Measurements from ENCODE around the gene ZBTB38. TPM values are rescaled to one million over a fixed set of nuclear protein-coding genes. Genes with fewer than 3 reads are reported as not detected.
A peak's percentile ranks its signal among the peaks of the same experiment; 100 is the strongest.

The ZBTB38 gene, protein sequence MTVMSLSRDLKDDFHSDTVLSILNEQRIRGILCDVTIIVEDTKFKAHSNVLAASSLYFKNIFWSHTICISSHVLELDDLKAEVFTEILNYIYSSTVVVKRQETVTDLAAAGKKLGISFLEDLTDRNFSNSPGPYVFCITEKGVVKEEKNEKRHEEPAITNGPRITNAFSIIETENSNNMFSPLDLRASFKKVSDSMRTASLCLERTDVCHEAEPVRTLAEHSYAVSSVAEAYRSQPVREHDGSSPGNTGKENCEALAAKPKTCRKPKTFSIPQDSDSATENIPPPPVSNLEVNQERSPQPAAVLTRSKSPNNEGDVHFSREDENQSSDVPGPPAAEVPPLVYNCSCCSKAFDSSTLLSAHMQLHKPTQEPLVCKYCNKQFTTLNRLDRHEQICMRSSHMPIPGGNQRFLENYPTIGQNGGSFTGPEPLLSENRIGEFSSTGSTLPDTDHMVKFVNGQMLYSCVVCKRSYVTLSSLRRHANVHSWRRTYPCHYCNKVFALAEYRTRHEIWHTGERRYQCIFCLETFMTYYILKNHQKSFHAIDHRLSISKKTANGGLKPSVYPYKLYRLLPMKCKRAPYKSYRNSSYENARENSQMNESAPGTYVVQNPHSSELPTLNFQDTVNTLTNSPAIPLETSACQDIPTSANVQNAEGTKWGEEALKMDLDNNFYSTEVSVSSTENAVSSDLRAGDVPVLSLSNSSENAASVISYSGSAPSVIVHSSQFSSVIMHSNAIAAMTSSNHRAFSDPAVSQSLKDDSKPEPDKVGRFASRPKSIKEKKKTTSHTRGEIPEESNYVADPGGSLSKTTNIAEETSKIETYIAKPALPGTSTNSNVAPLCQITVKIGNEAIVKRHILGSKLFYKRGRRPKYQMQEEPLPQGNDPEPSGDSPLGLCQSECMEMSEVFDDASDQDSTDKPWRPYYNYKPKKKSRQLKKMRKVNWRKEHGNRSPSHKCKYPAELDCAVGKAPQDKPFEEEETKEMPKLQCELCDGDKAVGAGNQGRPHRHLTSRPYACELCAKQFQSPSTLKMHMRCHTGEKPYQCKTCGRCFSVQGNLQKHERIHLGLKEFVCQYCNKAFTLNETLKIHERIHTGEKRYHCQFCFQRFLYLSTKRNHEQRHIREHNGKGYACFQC (N-terminal part only)
- 100 to 1,000 TPM in 3 of 4 donors, 10 to 100 TPM in 1; 70.1 to 133 (median 108) TPM for total RNA-seq

DNA sequence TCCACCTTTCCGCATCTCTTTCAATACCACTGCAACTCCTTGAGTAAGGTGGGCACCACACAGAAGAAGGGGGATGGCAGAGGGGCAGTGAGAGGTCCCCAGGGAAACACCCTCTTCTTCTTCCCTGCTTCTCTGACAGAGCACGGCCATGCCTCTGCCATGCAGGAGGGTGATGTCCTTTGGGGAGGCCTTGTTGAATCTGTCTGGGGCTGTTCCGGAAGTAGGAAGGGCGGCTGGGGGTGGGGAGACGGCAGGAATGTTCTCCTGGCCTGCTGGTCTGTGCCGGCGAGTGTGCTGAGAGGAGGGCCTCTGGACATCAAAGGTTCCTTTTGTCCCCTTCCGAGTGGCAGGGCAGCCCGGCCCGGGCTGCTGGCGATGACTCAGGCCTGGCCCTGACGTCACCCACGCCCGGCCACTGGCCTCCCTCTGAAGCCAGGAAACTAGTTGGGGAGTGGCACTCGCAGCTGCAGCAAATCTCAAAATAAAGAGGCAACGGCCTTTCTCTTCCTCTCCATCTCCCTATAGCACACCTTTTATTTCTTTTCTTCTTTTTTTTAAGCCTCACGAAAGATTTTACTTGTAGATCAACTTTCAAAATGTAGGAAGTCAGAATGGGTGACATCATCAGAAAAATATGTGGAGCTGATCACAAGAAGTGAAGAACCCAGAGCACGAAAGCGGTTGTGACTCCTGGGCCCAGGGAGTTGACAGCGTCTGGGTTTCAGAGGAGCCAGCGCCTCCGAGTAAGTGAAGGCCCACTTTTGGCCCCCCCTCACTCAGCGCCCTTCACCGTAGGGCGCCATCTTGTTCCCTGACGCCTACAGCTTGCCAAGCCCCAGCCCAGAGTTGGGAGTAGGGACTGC lies at the start of gene ZBTB38:
ZBTB38 (plus strand) TSS at position 443 of the 863 bp plus-strand sequence. CDS start 73,885 bp downstream, outside the sequence.
- TF ChIP-seq, protein P1, sequence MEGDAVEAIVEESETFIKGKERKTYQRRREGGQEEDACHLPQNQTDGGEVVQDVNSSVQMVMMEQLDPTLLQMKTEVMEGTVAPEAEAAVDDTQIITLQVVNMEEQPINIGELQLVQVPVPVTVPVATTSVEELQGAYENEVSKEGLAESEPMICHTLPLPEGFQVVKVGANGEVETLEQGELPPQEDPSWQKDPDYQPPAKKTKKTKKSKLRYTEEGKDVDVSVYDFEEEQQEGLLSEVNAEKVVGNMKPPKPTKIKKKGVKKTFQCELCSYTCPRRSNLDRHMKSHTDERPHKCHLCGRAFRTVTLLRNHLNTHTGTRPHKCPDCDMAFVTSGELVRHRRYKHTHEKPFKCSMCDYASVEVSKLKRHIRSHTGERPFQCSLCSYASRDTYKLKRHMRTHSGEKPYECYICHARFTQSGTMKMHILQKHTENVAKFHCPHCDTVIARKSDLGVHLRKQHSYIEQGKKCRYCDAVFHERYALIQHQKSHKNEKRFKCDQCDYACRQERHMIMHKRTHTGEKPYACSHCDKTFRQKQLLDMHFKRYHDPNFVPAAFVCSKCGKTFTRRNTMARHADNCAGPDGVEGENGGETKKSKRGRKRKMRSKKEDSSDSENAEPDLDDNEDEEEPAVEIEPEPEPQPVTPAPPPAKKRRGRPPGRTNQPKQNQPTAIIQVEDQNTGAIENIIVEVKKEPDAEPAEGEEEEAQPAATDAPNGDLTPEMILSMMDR (IDR thresholded peaks at IDR 0.05): no peak
- DNase-seq (ENCODE audit: low spot score) (peak; percentile 31), ATAC-seq (ENCODE audit: low FRiP score) (peak; percentile 73)

DNA sequence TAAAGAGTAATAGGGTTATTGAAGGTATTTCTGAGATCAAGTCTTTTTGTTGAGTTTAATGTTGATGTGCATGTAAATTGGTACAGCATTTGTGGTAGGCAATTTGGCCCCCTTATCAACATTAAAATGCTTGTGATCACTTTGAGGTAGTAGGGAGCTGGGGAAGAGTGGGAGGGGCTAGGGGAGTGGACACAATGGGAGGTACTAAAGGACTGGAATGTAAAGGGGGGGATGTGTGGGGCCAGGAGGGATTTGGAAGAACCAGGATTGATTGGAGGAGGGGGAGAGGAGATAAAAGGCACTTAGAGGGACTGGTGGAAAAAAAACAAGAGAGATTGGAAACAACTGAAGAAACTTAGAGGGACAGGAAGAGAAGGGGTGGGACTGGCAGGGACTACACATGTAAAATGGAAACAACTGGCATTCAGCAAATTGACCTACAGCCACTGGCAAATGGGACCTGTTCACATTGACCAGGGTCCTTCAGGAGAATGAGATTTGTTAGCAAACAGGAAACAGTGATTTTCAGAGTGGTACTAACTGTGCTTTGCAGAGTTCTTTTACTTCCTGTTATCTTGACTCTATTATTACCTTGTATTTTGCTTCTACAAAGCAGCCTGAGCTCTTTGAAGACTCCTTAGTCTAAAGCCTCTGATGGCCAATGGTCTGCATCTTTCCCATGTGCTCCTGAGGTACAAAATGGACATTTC lies 47.8 kb upstream of the ZBTB38 start:
- DNase-seq (ENCODE audit: low spot score): no peak
- TF ChIP-seq, protein P1 (IDR thresholded peaks at IDR 0.05): no peak
- ATAC-seq (ENCODE audit: low FRiP score): no peak

DNA sequence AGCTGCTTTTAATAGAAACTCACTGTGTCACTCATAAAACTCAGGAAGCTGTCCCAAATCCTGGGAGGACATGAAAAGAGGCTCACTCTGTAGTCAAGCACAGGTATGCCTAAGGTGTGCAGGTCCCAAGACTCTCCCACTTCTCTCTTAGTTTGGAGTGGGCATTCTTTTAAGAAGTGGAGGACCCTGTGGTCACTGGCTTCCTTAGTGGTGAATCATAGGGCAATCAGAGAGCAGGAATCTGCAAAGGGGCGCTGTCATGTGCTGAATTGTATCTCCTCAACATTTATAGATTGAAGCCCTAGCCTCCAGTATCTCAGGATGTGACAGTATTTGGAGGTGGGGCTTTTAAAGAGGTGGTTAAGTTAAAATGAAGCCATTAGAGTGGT lies 47.2 kb upstream of the ZBTB38 start:
- TF ChIP-seq, protein P1 (IDR thresholded peaks at IDR 0.05): no peak
- ATAC-seq (ENCODE audit: low FRiP score) (no peak), DNase-seq (ENCODE audit: low spot score) (no peak)

DNA sequence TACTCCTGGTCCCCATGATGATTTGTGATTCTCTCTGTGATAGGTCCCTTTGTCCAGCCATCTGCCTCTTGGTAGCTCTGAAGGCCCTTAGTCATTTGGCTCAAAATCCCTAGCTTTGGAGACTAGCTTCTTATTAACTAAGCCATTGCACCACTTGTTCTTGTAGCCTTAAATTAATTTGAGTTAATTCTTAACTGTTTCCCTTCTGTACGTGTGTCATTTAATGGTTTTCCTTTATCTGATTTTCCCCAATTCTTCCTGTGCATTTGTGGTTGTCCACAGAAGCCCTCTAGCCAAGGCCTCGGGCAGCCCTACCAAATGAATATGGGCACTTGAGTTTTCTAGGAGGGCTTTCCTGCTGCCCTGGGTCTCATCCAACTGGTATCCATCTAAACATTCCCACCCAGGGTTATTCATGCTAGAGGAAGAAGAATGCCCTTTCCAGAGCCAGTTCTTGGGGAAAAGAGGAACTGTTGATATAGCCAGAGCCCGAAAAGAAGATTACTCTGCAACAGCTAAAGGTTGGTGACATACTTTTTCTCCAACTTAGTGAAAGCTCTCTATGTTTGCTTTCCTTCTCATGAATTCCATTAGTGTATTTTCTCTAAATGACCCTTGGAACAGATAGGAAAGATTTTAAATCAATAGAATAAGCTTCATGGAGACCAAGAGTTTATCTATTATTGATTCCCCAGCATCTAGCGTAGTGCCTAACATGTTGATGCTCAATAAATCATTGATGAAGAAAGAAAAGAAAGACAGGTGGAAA lies 44.2 kb upstream of the ZBTB38 start:
- TF ChIP-seq, protein P1 (IDR thresholded peaks at IDR 0.05): no peak
- DNase-seq (ENCODE audit: low spot score): no peak
- no peak for ATAC-seq (ENCODE audit: low FRiP score)

DNA sequence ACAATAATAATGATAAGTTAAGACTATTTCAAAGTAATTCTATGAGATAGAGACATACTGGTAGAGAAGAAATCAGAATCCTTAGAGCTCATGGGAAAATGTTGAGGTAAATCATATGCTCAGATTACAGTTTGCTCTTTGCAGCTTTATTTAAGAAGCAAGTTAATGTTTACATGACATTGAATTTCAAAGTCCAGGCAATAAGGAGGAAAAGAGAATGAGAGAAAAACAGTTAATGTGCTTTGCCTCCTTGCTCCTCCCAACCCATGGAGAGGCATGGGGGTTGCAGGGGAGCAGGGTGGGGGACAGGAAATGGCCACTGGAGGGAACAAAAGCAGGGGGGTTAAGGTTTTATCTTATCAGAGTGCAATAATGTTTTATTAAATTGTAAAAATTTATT lies 42.2 kb upstream of the ZBTB38 start:
- DNase-seq (ENCODE audit: low spot score) (no peak), ATAC-seq (ENCODE audit: low FRiP score) (no peak)
- TF ChIP-seq, protein P1 (IDR thresholded peaks at IDR 0.05): no peak
